SK-N-SH treated with all-trans-retinoic acid at 6 μM for 48 hours (cell line): Measurements from ENCODE around the gene DNAJC15.

Experiments
- ARNTL ChIP-seq: fragments of 450-650 bp; formaldehyde crosslinking; IDR thresholded peaks from 2 replicates; pipeline ENCODE4 v1.5.0; 2020; ENCODE audit warnings: low read depth, mild to moderate bottlenecking, moderate library complexity, borderline replicate concordance
- BACH2 ChIP-seq: fragments of 250-450 bp; sonication (Bioruptor Pico); IDR thresholded peaks from 2 replicates; pipeline ENCODE4 v1.9.0; 2021; ENCODE audit warnings: mild to moderate bottlenecking, borderline replicate concordance
- CSRNP3 ChIP-seq: fragments of 250-450 bp; sonication (Bioruptor Pico); IDR thresholded peaks from 2 replicates; pipeline ENCODE4 v1.5.1; 2021; ENCODE audit warnings: mild to moderate bottlenecking, moderate library complexity
- GLIS3 ChIP-seq: fragments of 250-450 bp; sonication (Bioruptor Pico); IDR thresholded peaks from 2 replicates; pipeline ENCODE4 v1.5.0; 2020; ENCODE audit warnings: mild to moderate bottlenecking, moderate library complexity
- RARB ChIP-seq: fragments of 250-450 bp; sonication (Bioruptor Pico); IDR thresholded peaks from 2 replicates; pipeline ENCODE4 v1.8.0; 2021; ENCODE audit warnings: mild to moderate bottlenecking, moderate library complexity
- SNAI2 ChIP-seq: fragments of 250-450 bp; sonication (Bioruptor Pico); IDR thresholded peaks from 2 replicates; pipeline ENCODE4 v1.5.0; 2020; ENCODE audit warnings: mild to moderate bottlenecking, moderate library complexity
- TSHZ2 ChIP-seq: fragments of 250-450 bp; sonication (Bioruptor Pico); IDR thresholded peaks from 2 replicates; pipeline ENCODE4 v1.5.0; 2020; ENCODE audit warnings: mild to moderate bottlenecking, moderate library complexity
- ZFP3 ChIP-seq: fragments of 250-450 bp; sonication (Bioruptor Pico); IDR thresholded peaks from 2 replicates; pipeline ENCODE4 v1.5.0; 2020; ENCODE audit warnings: mild to moderate bottlenecking, moderate library complexity
- ZNF70 ChIP-seq: fragments of 450-650 bp; formaldehyde crosslinking; IDR thresholded peaks from 2 replicates; pipeline ENCODE4 v1.5.0; 2020; ENCODE audit warnings: mild to moderate bottlenecking, moderate library complexity
- TF ChIP-seq, protein P1 (sequence below): fragments of 250-450 bp; sonication (Bioruptor Pico); IDR thresholded peaks from 2 replicates; pipeline ENCODE4 v1.8.0; 2020; ENCODE audit warnings: mild to moderate bottlenecking, moderate library complexity, borderline replicate concordance
- TF ChIP-seq, protein P2 (sequence below): fragments of 250-450 bp; sonication (Bioruptor Pico); IDR thresholded peaks from 2 replicates; pipeline ENCODE4 v1.8.0; 2021; ENCODE audit warnings: low read depth, mild to moderate bottlenecking, moderate library complexity, borderline replicate concordance

GRCh38 chr13:43153436-43154090 lies 130.2 kb downstream of the DNAJC15 start:
- TF ChIP-seq, protein P1, sequence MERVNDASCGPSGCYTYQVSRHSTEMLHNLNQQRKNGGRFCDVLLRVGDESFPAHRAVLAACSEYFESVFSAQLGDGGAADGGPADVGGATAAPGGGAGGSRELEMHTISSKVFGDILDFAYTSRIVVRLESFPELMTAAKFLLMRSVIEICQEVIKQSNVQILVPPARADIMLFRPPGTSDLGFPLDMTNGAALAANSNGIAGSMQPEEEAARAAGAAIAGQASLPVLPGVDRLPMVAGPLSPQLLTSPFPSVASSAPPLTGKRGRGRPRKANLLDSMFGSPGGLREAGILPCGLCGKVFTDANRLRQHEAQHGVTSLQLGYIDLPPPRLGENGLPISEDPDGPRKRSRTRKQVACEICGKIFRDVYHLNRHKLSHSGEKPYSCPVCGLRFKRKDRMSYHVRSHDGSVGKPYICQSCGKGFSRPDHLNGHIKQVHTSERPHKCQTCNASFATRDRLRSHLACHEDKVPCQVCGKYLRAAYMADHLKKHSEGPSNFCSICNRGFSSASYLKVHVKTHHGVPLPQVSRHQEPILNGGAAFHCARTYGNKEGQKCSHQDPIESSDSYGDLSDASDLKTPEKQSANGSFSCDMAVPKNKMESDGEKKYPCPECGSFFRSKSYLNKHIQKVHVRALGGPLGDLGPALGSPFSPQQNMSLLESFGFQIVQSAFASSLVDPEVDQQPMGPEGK (CRISPR knock-in tag): no peak
- TF ChIP-seq GLIS3 (CRISPR knock-in tag) (no peak), CSRNP3 (CRISPR knock-in tag) (no peak), ZFP3 (no peak), SNAI2 (no peak), ARNTL (CRISPR knock-in tag) (no peak), ZNF70 (no peak), TSHZ2 (CRISPR knock-in tag) (no peak), BACH2 (CRISPR knock-in tag) (no peak), RARB (no peak)
- TF ChIP-seq, protein P2, sequence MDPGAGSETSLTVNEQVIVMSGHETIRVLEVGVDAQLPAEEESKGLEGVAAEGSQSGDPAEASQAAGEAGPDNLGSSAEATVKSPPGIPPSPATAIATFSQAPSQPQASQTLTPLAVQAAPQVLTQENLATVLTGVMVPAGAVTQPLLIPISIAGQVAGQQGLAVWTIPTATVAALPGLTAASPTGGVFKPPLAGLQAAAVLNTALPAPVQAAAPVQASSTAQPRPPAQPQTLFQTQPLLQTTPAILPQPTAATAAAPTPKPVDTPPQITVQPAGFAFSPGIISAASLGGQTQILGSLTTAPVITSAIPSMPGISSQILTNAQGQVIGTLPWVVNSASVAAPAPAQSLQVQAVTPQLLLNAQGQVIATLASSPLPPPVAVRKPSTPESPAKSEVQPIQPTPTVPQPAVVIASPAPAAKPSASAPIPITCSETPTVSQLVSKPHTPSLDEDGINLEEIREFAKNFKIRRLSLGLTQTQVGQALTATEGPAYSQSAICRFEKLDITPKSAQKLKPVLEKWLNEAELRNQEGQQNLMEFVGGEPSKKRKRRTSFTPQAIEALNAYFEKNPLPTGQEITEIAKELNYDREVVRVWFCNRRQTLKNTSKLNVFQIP (CRISPR knock-in tag): no peak
